Erythroblast (primary cell): Measurements from ENCODE around the gene GCNA.
"Not testable (repeated sequence)": the region's sequence is repeated elsewhere in the genome, so short reads cannot be mapped to it uniquely, and the experiment has no call there.

Source experiments
- DNase-seq, 2 experiments: peaks; one replicate each; lab custom pipeline; 2025; lab: John Stamatoyannopoulos, UW
- GATA1 ChIP-seq: IDR thresholded peaks from 2 replicates; pipeline ENCODE4 v1.6.1; 2011; ENCODE audit warnings: low read depth, mild to moderate bottlenecking, control low read depth, low read length, moderate library complexity
- POLR2A ChIP-seq: IDR thresholded peaks from 2 replicates; pipeline ENCODE4 v1.6.1; 2011; ENCODE audit warnings: mild to moderate bottlenecking, low read length

GCNA gene

DNA sequence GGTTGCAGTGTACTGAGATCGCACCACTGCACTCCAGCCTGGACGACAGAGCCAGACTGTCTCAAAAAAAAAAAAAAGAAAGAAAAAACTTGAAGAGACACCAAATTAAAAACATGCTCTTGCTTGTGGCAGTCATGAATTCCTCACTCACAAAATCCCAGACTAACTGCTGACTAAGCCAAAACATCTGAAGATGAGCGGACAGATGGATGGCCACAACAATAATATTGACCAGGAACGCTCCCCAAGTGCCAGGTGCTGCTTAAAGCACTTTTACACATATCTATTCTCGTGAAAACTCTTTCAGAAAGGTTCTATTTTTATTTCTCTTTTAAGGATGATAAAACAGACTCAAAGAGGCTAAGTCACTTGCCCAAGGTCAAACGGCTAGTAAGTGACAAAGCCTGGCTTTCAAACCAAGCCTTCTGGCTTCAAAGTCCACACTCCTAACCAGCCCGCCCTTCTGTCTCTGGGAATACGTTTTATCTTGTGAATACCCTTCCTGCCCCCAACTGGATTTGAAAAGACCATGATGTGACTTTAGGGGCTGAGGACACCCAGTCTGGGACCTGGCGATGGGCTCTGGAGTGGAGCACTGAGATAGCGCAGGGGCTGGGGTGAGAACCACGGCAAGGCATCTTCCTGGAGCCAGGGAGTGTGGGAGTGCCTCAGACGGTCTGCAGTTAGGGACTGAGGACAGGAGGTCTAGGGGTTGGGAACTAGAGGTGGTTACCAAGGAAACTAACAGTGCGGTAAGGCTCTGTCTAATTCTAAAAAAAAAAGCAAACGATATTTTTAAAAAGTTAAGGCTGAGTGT is 49.6 kb downstream of the GCNA start:
- TF ChIP-seq GATA1 (no peak), POLR2A (no peak)
- DNase-seq, result no peak

GRCh38 chrX:71629467-71629866 is 51.2 kb downstream of the GCNA start:
- TF ChIP-seq GATA1 (no peak), POLR2A (no peak)
- DNase-seq, result no peak

DNA sequence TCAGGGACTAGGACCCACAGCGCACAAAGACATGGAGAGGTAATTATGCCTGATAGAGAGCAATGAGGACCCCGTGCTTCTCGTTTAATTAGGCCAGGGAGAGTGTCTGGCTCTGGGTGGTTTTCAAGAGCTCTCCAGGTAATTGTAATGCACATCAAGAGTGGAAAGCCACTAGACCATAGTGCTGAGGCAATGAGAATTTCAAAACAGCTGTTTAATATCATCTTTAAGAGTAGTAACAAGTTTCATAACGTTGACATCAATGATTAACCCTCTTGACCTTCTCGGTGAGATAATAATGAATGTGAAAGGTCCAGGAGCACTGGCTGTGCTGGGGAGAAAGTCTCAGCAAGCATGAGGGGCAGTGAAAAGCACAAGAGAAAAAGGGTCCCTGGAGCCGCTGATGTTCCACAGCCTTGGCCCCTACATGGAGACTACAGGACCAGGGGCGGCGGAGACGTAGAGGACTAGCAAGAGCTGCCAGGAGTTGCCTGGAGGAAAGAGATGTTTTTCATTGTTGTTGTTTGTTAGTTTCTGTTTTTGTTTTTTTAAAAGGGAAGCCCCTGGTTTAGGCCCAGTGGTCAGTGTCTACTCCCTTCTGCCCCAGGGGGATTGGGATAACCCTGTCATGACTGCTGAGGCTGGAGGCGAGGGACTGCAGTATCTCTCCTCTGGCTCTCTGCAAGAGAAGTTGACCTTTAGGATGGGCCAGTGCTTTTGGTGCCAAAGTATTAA is 54.9 kb downstream of the GCNA start:
- no peak for TF ChIP-seq GATA1
- no peak for DNase-seq

DNA sequence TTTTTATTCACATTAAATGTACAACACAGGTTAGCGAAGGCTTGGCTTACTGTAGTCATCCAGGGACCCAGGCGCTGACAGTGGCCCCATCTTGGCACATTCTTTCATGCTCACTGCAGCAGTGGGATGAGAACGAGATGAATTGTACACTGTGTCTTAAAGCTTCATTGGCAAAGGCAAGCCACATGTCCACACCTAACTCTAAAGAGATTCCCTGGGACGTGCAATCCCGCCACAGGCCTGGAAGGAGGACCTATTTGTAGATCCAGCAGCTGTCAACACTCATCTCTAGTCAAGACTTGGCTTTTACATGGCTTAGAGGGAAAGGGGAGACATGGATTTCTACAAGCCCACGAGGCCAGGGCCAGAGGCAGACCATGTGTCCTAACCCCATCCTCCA is 56.1 kb downstream of the GCNA start:
- TF ChIP-seq GATA1 (no peak), POLR2A (no peak)
- DNase-seq, result no peak

DNA sequence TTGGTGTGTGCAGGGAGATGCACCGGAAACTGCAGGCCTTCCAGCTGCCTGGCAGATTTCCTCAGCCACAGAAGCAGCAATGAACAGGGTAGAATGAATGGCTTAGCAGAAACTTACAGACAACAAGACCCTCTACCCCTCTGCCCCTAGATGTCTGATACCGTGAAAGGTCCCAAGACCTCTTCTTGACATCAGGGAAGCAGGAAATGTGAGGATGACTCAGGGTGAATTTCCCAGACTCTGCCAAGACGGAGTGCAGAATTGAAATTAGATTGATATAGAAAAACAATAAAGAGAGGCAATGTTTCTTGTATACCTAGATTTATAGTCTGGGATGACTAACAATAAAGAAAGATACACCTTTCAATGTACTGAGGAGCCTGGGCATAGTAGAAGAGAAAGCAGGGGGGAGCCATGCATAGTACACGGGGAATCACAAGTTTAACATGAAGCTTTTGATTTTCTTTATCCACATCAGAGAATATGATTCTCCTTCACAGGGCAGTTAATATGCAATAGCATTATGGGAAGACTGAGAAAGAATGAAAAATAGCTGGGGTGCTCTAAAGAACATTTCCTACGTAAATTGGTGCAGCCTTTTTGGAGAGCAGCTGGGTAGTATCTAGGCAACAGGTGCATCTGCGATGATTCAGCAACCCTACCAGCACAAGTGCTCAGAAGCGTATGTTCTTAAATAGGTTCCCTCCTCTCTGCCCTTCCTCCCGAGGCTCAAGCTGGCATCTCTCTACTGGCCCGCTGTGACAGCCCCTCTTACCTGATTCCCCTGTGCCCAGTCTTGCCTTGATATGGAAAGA is 58.4 kb downstream of the GCNA start:
- DNase-seq, result no peak
- no peak for TF ChIP-seq GATA1
- no peak for TF ChIP-seq POLR2A

DNA sequence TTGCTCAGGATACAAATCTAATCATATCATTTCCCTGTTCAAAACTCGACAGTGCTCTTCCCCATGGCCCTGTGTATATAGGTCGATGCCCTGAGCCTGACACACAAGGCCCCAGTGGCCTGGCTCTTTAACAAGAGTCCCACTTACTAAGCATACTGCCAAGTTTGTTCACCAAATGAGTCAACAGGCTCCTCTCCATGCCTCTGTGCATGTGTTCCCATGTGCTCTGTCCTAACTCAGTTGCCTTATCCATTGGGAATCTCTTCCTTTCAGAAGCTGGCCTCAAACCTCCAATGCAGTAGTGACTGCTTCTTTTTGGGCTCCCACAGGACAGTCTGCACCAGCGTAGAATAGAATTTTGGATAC is 59.0 kb downstream of the GCNA start:
- TF ChIP-seq POLR2A, result no peak
- TF ChIP-seq GATA1, result no peak
- DNase-seq, result no peak

- TF ChIP-seq POLR2A (no peak), GATA1 (no peak)
- DNase-seq, result no peak
These were observed 59.6 kb downstream of the GCNA start for GRCh38 chrX:71637848-71638247.

GRCh38 chrX:71638409-71638808 is 60.2 kb downstream of the GCNA start:
- DNase-seq, result no peak
- TF ChIP-seq GATA1 (no peak), POLR2A (no peak)

DNA sequence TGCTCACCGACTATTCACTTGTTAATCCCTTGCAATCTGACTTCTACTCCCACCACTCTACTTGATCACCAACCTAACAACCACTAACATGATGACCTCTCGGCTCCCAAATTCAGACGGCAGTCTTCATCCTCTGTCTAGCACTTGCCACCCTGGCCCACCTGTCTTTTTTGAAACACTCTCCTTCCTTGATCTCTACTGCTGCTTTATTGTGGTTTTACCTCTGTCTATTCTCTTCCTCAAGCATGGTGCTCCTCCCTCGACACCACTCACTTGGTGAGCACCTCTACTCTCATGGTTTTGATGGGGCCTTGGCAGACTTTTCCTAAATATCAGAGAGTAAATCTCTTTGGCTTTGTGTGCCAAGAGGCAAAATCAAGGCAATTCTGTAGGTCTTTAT is 61.8 kb downstream of the GCNA start:
- DNase-seq, result no peak
- TF ChIP-seq GATA1 (no peak), POLR2A (no peak)

- not testable (repeated sequence) for DNase-seq
These were observed 66.2 kb downstream of the GCNA start for GRCh38 chrX:71644406-71644805.

GRCh38 chrX:71650333-71650969 is 72.2 kb downstream of the GCNA start:
- peak; percentile 10 to 12 for DNase-seq
- TF ChIP-seq POLR2A, result no peak
- no peak for TF ChIP-seq GATA1

GRCh38 chrX:71652405-71652804 is 74.2 kb downstream of the GCNA start:
- TF ChIP-seq POLR2A (no peak), GATA1 (no peak)
- DNase-seq, result peak; percentile 60 to 78

DNA sequence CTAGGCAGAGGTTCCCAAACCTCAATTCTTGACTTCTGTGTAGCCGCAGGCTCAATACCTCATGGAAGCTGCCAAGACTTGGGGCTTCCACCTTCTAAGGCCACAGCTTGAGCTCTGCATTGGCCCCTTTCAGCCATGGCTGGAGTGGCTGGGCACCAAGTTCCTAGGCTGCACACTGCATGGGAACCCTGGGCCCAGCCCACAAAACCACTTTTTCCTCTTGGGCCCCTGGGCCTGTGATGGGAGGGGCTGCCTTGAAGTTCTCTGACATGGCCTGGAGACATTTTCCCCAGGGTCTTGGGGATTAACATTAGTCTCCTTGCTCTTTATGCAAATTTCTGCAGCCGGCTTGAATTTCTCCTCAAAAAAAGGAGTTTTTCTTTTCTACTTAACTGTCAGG is 75.1 kb downstream of the GCNA start:
- no peak for TF ChIP-seq POLR2A
- TF ChIP-seq GATA1, result no peak
- no peak for DNase-seq

- DNase-seq, result peak; percentile 1 to 19
- TF ChIP-seq POLR2A (no peak), GATA1 (no peak)
These were observed 79.0 kb downstream of the GCNA start for GRCh38 chrX:71657267-71657666.
